ENCODE measurements around the gene LBX2. TPM values are rescaled to one million over a fixed set of nuclear protein-coding genes. Genes with fewer than 3 reads are reported as not detected.

The LBX2 gene
- total and polyA plus RNA-seq, 9 of the 15 experiments (the other 6 are each of a cell fraction or from before 2014, with no cell fraction given), result 0.39 to 6.2 (median 1.8) TPM; not detected in 1

DNA sequence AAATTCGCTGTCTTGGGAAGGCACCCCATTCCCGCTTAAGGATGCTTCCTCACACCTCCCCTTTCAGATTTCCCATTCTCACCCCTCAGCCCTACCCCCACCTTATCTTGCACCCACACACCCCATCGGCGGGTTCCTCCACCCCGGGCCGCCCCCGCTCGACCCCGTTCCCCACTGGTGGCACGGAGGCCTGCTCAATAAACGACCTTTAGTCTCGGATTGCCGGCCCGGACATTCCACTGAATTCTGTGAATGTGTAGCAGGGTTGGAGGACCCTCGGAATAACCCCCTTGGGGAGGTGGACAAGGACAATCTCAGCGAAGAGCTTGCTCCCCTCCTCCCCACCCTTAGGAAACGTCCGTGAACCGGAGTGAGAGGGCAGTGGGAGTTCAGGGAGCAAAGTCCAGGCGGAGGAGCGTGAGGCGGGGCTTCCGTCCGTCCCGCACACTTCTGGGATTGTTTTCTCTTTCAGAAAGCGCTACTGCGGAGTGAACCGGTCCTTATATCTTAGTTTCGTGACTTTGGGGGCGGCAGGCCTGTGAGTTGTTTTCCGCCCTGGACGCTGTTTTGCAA, 2.8 kb upstream of the LBX2 start (continued):
- TF ChIP-seq CTCFL (IDR thresholded peaks at IDR 0.05; ENCODE audit: borderline replicate concordance, insufficient read depth, low read depth, low read length, poor library complexity, severe bottlenecking), result no peak
- no peak for TF ChIP-seq KLF6 (CRISPR knock-in tag; IDR thresholded peaks at IDR 0.05; ENCODE audit: borderline replicate concordance)
- TF ChIP-seq, protein P1, sequence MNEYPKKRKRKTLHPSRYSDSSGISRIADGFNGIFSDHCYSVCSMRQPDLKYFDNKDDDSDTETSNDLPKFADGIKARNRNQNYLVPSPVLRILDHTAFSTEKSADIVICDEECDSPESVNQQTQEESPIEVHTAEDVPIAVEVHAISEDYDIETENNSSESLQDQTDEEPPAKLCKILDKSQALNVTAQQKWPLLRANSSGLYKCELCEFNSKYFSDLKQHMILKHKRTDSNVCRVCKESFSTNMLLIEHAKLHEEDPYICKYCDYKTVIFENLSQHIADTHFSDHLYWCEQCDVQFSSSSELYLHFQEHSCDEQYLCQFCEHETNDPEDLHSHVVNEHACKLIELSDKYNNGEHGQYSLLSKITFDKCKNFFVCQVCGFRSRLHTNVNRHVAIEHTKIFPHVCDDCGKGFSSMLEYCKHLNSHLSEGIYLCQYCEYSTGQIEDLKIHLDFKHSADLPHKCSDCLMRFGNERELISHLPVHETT (CRISPR knock-in tag; conservative IDR thresholded peaks at IDR 0.05 in 1 of 2, IDR thresholded peaks at IDR 0.05 in 1 of 2), result no peak; a peak in 1 of 4 replicates
- peak; percentile 57 to 67; a peak in 2 of 4 replicates for TF ChIP-seq KDM1A (IDR thresholded peaks at IDR 0.05)
- TF ChIP-seq, protein P2, sequence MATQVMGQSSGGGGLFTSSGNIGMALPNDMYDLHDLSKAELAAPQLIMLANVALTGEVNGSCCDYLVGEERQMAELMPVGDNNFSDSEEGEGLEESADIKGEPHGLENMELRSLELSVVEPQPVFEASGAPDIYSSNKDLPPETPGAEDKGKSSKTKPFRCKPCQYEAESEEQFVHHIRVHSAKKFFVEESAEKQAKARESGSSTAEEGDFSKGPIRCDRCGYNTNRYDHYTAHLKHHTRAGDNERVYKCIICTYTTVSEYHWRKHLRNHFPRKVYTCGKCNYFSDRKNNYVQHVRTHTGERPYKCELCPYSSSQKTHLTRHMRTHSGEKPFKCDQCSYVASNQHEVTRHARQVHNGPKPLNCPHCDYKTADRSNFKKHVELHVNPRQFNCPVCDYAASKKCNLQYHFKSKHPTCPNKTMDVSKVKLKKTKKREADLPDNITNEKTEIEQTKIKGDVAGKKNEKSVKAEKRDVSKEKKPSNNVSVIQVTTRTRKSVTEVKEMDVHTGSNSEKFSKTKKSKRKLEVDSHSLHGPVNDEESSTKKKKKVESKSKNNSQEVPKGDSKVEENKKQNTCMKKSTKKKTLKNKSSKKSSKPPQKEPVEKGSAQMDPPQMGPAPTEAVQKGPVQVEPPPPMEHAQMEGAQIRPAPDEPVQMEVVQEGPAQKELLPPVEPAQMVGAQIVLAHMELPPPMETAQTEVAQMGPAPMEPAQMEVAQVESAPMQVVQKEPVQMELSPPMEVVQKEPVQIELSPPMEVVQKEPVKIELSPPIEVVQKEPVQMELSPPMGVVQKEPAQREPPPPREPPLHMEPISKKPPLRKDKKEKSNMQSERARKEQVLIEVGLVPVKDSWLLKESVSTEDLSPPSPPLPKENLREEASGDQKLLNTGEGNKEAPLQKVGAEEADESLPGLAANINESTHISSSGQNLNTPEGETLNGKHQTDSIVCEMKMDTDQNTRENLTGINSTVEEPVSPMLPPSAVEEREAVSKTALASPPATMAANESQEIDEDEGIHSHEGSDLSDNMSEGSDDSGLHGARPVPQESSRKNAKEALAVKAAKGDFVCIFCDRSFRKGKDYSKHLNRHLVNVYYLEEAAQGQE (IDR thresholded peaks at IDR 0.05; ENCODE audit: borderline replicate concordance), result no peak
- TF ChIP-seq, protein P2 (CRISPR knock-in tag; IDR thresholded peaks at IDR 0.05; ENCODE audit: low read depth), result no peak
- no peak for TF ChIP-seq JUNB (CRISPR knock-in tag; conservative IDR thresholded peaks at IDR 0.05)
- TF ChIP-seq, protein P3, sequence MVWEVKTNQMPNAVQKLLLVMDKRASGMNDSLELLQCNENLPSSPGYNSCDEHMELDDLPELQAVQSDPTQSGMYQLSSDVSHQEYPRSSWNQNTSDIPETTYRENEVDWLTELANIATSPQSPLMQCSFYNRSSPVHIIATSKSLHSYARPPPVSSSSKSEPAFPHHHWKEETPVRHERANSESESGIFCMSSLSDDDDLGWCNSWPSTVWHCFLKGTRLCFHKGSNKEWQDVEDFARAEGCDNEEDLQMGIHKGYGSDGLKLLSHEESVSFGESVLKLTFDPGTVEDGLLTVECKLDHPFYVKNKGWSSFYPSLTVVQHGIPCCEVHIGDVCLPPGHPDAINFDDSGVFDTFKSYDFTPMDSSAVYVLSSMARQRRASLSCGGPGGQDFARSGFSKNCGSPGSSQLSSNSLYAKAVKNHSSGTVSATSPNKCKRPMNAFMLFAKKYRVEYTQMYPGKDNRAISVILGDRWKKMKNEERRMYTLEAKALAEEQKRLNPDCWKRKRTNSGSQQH (CRISPR knock-in tag; IDR thresholded peaks at IDR 0.05), result no peak
- TF ChIP-seq ZKSCAN1 (IDR thresholded peaks at IDR 0.05; ENCODE audit: low read depth, low read length), result no peak
- TF ChIP-seq KLF1 (tag; IDR thresholded peaks at IDR 0.05), result no peak
- TF ChIP-seq ZNF445 (CRISPR knock-in tag; IDR thresholded peaks at IDR 0.05; ENCODE audit: low read depth), result no peak
- TF ChIP-seq RBBP5 (IDR thresholded peaks at IDR 0.05; ENCODE audit: borderline replicate concordance, insufficient read depth, low read length, poor library complexity, severe bottlenecking), result peak; percentile 32
- no peak for TF ChIP-seq POU5F1 (IDR thresholded peaks at IDR 0.05; ENCODE audit: borderline replicate concordance, low read depth, low read length, partially characterized antibody)
- TF ChIP-seq TAL1 (IDR thresholded peaks at IDR 0.05), result peak; percentile 55; the same call in 1 of the 2 replicates

Measured in K562 (cell line).